Esophagus squamous epithelium (tissue), 4 donors: ENCODE data around the gene CAMK2D.

ENCODE experiments used
- POLR2A ChIP-seq, 4 donors: fragments of 450-650 bp; IDR thresholded peaks; one replicate each; pipeline ENCODE4 v1.6.1; 2017; ENCODE audit warnings: antibody characterized with exemption in 4 of 4, mild to moderate bottlenecking in 4 of 4, moderate library complexity in 3 of 4
- TF ChIP-seq, protein P1 (sequence below), 6 experiments: fragments of 450-650 bp in 4 of 6; fragments of 200-600 bp in 2 of 6; sonication (generic) in 2 of 6; IDR thresholded peaks; one replicate each; pipeline ENCODE4 v1.5.1; 2016 to 2019; ENCODE audit warnings: antibody characterized with exemption in 6 of 6, mild to moderate bottlenecking in 4 of 6, moderate library complexity in 4 of 6

DNA sequence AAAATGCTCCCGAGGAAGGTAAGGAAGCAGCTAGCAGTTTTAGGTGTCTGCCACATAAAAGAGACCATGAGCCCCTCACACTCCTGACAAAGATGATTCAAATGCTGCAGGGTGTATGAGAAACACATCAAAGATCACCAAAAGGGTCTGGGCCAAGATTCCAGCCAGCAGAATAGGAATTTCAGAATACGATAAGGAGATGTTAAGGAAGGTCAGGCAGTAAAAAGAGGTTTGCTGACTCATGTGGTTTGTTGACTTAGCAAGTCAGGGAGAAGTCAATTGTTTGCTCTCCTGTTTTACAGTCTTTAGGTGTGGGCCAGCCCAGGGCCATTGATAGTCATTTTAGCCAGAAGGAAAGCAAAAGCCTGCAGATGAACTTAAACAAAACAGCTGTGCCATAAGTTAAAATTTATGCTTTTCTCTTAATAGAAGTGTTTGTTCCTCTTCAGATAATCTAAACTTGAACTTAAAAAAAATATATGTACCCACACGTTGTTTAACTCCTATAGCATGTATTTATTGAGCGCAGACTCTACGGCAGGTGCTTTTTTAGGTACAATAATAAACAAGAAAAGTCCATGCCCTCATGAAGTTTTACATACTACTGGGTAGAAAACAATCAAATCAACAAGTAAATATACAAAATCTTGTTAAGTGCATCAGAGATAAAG is 115.6 kb downstream of the CAMK2D start:
- TF ChIP-seq, protein P1, sequence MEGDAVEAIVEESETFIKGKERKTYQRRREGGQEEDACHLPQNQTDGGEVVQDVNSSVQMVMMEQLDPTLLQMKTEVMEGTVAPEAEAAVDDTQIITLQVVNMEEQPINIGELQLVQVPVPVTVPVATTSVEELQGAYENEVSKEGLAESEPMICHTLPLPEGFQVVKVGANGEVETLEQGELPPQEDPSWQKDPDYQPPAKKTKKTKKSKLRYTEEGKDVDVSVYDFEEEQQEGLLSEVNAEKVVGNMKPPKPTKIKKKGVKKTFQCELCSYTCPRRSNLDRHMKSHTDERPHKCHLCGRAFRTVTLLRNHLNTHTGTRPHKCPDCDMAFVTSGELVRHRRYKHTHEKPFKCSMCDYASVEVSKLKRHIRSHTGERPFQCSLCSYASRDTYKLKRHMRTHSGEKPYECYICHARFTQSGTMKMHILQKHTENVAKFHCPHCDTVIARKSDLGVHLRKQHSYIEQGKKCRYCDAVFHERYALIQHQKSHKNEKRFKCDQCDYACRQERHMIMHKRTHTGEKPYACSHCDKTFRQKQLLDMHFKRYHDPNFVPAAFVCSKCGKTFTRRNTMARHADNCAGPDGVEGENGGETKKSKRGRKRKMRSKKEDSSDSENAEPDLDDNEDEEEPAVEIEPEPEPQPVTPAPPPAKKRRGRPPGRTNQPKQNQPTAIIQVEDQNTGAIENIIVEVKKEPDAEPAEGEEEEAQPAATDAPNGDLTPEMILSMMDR (IDR thresholded peaks at IDR 0.05): no peak
- TF ChIP-seq POLR2A (IDR thresholded peaks at IDR 0.05): no peak
